ENCODE data around the gene NRXN3.

DNA sequence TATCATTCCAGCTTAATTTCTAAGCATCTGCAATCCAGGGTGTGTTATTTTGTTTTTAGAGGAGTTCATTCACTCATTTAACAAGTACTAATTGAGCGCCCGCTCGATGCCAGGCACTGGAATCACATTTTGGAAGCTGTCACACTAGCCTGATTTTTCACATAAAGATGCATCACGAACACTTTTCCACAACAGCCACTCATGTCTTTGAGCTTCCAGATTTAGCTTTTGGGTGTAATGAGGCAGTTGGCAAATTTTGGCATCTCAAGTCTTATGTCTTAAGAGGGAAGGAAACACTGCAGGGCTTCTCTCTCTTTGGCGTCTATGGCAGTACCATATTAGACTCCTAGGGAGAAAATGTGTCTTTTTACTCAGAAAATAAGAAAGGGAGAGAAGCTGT is 14.0 kb downstream of the NRXN3 start:
- TF ChIP-seq CTCF (IDR thresholded peaks at IDR 0.05) (no peak), POLR2A (IDR thresholded peaks at IDR 0.05) (no peak)
